Measurements from ENCODE around the gene ANKRD2.
"Not testable (repeated sequence)": the region's sequence is repeated elsewhere in the genome, so short reads cannot be mapped to it uniquely, and the experiment has no call there.

DNA sequence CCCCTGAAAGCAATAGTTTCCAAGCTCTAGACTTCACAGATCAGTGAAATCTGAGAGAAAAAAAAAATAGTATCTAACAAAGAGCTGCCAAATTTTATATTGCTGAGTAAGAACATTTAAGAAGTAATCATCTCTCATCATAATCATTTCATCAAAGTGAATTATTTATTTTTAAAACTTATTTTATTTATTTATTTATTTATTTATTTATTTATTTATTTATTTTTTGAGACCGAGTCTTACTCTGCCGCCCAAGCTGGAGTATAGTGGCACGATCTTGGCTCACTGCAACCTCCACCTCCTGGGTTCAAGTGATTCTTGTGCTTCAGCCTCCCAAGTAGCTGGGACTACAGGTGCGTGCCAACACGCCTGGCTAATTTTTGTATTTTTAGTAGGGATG lies 3.9 kb downstream of the ANKRD2 start:
- TF ChIP-seq, protein P1, sequence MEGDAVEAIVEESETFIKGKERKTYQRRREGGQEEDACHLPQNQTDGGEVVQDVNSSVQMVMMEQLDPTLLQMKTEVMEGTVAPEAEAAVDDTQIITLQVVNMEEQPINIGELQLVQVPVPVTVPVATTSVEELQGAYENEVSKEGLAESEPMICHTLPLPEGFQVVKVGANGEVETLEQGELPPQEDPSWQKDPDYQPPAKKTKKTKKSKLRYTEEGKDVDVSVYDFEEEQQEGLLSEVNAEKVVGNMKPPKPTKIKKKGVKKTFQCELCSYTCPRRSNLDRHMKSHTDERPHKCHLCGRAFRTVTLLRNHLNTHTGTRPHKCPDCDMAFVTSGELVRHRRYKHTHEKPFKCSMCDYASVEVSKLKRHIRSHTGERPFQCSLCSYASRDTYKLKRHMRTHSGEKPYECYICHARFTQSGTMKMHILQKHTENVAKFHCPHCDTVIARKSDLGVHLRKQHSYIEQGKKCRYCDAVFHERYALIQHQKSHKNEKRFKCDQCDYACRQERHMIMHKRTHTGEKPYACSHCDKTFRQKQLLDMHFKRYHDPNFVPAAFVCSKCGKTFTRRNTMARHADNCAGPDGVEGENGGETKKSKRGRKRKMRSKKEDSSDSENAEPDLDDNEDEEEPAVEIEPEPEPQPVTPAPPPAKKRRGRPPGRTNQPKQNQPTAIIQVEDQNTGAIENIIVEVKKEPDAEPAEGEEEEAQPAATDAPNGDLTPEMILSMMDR (IDR thresholded peaks at IDR 0.05): not testable (repeated sequence)
- TF ChIP-seq POLR2A (IDR thresholded peaks at IDR 0.05): not testable (repeated sequence)
